Measurements from ENCODE around the gene PIGU.

The PIGU gene

DNA sequence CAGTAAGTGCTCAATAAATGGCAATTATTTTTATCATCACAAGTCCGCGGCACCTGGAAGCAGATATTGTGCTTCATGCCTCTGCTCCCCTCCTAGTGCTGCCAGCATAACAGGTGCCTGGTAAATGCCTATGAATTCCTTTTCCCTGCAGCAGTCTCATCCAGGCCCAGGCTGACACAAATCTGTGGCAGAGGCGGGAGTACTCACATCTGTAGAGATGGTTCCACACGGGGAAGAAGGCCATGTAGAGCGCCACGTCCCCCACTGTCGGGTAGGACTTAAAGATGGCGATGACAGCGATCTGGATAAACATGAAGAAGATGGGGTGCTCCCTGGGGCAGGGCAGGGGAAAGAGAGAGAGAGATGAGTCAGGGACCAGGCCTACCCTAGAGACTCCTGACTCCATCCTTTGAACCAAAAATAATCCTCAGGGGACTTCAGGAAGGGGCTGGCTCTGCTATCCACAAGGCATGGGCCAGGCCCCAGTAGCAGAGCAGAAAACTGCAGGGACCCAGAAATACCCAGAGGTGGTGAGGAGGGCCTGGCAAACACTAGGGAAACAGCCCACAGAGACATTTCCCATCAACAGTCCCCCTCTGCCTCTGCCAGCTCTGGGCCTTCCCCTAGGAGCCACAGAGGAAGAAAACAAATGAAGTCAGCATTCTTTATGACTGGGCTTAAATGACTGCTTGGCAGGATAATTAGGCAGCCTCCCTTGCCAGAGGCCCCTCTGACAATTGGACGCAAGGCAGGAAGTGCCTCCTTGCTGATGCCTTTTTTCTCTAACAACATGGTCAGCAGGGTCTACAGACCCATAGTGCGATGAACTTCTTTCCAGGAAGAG is 95.3 kb downstream of the PIGU start:
- H3K9me3 ChIP-seq (ENCODE audit: low read length), result no peaks in the 10 kb centered on the region
- H3K9ac ChIP-seq (ENCODE audit: low read length), result no peak overlapping the region
- H3K4me1 ChIP-seq (ENCODE audit: insufficient read depth, low read length), result peaks cover 11% of the 10 kb centered on the region
- H3K4me3 ChIP-seq (ENCODE audit: low read depth in 1 of 2, low read length in 2 of 2), result no peak overlapping the region
- H3K27ac ChIP-seq (ENCODE audit: low read depth, low read length), result no peak overlapping the region
- peaks cover 12% of the 10 kb centered on the region for H3K36me3 ChIP-seq (ENCODE audit: insufficient read depth, low read length)
- H3K27me3 ChIP-seq (ENCODE audit: control insufficient read depth in 1 of 2, insufficient read depth in 2 of 2, low read length in 2 of 2), result no peaks in the 10 kb centered on the region

DNA sequence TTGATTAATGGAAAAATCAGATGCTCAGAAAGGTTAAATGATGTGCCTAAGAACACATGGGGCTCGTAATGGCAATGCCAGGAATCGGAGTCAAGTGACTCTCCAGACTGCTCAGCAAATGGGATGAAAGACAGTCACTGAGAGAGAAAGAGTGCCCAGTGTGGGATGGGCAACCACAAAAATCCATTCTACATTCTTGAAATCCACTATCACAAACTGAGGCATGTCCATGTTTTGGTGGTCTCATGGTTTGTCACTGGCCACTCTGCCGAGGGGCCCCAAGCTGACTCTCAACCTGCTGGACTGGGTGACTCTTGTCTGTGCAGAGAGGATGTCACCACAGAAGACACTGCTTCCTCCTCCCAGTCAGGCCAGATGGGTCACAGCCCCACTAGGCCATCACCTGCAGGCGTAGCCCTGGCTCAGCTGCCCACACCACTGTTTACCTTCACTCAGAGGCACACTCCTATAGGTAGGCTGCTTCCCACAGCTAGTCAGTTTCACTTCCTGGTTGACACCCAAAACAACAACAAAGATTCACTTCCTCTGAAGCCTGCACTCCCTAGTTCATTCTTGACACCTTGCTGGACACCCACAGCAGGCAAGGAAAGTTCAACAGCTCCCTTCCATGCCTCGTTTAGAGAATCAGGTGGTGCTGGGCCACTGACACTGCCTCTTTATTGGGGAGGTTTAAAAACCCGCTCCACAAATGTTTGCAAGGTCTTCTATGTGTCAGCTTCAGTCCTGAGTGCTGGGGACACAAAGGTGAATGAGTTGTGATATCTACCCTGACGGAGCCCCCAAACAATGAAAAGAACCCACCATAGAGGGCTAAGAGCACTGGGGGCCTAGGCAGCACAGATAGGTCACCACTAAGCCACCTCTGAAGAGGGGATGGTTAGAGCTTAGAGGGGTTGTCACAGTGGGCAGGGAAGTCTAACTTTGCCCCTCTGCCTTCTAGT is 96.6 kb downstream of the PIGU start:
- H3K36me3 ChIP-seq (ENCODE audit: insufficient read depth, low read length), result peaks cover 12% of the 10 kb centered on the region
- no peak overlapping the region for H3K27ac ChIP-seq (ENCODE audit: low read depth, low read length)
- no peaks in the 10 kb centered on the region for H3K9me3 ChIP-seq (ENCODE audit: low read length)
- no peak overlapping the region for H3K9ac ChIP-seq (ENCODE audit: low read length)
- no peaks in the 10 kb centered on the region for H3K27me3 ChIP-seq (ENCODE audit: control insufficient read depth in 1 of 2, insufficient read depth in 2 of 2, low read length in 2 of 2)
- peaks cover 11% of the 10 kb centered on the region for H3K4me1 ChIP-seq (ENCODE audit: insufficient read depth, low read length)
- H3K4me3 ChIP-seq (ENCODE audit: low read depth in 1 of 2, low read length in 2 of 2), result no peak overlapping the region

DNA sequence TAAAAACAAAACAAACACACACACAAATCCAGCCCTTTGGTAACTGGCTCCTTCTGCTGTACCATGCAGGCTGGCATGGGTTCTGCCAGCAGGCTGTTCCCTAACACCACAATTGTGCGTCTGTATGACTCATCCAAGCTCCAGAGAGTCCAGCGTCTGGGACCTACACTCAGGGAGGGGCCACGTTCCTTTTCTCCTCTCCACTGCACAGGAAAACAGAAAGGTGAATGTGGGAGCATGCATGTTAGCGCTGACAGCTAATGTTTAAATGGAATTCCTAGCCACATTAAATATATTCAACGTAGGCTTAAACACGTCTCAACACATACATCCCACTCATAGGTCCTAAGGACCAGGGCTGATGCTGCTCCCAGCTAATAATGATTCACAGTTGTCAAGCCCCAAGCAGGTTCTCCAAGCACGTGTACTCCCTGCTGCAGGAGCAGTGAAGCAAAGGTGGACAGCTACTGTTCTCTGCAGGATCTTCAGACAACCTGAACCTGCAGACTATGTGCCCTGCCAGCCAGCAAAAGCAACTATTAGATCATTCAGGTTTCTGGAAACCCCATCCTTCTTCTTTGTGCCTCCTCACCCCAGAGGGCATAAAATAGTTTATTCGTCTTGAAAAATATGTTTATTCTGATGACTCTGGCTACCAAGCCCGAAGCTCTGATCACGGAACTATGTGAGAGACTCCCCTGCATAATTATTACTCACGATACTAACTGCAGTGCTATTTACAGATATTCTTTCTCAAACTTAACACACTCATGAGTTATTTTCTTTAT is 97.5 kb downstream of the PIGU start:
- Histone ChIP-seq H3K9me3 (ENCODE audit: low read length) (no peaks in the 10 kb centered on the region), H3K9ac (ENCODE audit: low read length) (no peak overlapping the region), H3K27me3 (ENCODE audit: control insufficient read depth in 1 of 2, insufficient read depth in 2 of 2, low read length in 2 of 2) (no peaks in the 10 kb centered on the region), H3K4me3 (ENCODE audit: low read depth in 1 of 2, low read length in 2 of 2) (no peak overlapping the region), H3K36me3 (ENCODE audit: insufficient read depth, low read length) (peaks cover 17% of the 10 kb centered on the region), H3K4me1 (ENCODE audit: insufficient read depth, low read length) (peaks cover 11% of the 10 kb centered on the region), H3K27ac (ENCODE audit: low read depth, low read length) (no peak overlapping the region)

DNA sequence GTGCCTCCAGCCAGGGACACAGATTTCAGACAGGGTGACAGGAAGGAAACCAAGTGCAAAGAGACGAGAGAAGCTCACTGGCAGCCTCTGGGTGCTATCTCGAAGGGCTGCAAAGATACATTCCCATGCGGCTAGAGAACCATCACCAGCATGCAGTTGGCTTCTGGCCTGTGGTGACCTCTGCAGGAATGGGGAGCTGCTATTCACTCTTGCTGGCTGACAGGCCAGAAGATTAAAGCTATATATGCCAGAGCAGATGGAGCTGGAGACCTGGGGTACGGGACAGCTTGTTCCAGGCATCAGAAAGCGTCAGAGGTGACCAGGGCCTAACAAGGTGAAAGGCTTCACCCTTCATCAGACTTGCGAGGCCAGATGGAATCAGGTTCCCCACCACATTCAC is 98.4 kb downstream of the PIGU start:
- no peak overlapping the region for H3K9ac ChIP-seq (ENCODE audit: low read length)
- peaks cover 11% of the 10 kb centered on the region for H3K4me1 ChIP-seq (ENCODE audit: insufficient read depth, low read length)
- no peak overlapping the region for H3K27ac ChIP-seq (ENCODE audit: low read depth, low read length)
- no peaks in the 10 kb centered on the region for H3K27me3 ChIP-seq (ENCODE audit: control insufficient read depth in 1 of 2, insufficient read depth in 2 of 2, low read length in 2 of 2)
- no peaks in the 10 kb centered on the region for H3K9me3 ChIP-seq (ENCODE audit: low read length)
- no peak overlapping the region for H3K4me3 ChIP-seq (ENCODE audit: low read depth in 1 of 2, low read length in 2 of 2)
- H3K36me3 ChIP-seq (ENCODE audit: insufficient read depth, low read length), result peaks cover 18% of the 10 kb centered on the region

DNA sequence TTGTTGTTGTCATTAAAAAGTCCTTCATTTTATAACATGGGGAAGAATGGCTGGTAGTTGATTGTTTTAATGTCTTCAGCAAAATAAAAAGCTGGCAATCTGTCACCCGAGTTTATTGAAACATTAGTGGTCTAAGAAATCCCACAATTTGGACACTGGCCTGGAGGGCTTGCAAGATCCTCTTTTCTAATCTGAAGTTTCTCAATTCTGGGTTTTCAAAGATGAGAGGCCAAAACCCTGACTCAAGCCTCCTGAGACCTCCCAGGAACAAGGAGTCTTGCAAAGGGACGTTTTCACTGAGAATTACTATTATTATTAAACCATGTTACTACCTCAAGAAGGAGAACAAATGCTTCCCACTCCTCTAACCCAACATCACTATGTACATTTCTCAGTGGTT is 98.9 kb downstream of the PIGU start:
- Histone ChIP-seq H3K4me1 (ENCODE audit: insufficient read depth, low read length) (peaks cover 11% of the 10 kb centered on the region), H3K4me3 (ENCODE audit: low read depth in 1 of 2, low read length in 2 of 2) (no peak overlapping the region), H3K9ac (ENCODE audit: low read length) (no peak overlapping the region), H3K27ac (ENCODE audit: low read depth, low read length) (no peak overlapping the region), H3K27me3 (ENCODE audit: control insufficient read depth in 1 of 2, insufficient read depth in 2 of 2, low read length in 2 of 2) (no peaks in the 10 kb centered on the region), H3K36me3 (ENCODE audit: insufficient read depth, low read length) (peaks cover 22% of the 10 kb centered on the region), H3K9me3 (ENCODE audit: low read length) (no peaks in the 10 kb centered on the region)

DNA sequence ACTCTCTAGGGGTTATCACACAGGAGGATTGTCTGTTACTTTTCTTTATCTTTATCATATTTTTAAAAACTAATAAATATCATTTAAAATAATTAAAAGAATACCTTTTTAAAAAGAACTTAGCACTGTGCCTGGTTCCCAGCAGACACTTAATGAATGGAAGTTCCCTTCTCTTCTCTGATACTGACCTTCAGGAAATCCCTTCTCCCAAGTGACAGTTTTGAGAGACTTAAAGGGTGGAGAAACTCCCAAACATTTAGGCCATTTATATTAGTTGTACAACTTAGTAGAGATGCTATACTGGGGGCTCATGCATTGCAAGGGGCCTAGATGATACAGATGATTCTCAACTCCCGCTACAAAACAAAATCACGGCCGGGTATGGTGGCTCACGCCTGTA is 99.8 kb downstream of the PIGU start:
- Histone ChIP-seq H3K4me1 (ENCODE audit: insufficient read depth, low read length) (peaks cover 11% of the 10 kb centered on the region), H3K36me3 (ENCODE audit: insufficient read depth, low read length) (peaks cover 22% of the 10 kb centered on the region), H3K27ac (ENCODE audit: low read depth, low read length) (no peak overlapping the region), H3K9me3 (ENCODE audit: low read length) (no peaks in the 10 kb centered on the region), H3K4me3 (ENCODE audit: low read depth in 1 of 2, low read length in 2 of 2) (no peak overlapping the region), H3K9ac (ENCODE audit: low read length) (no peak overlapping the region), H3K27me3 (ENCODE audit: control insufficient read depth in 1 of 2, insufficient read depth in 2 of 2, low read length in 2 of 2) (no peaks in the 10 kb centered on the region)

DNA sequence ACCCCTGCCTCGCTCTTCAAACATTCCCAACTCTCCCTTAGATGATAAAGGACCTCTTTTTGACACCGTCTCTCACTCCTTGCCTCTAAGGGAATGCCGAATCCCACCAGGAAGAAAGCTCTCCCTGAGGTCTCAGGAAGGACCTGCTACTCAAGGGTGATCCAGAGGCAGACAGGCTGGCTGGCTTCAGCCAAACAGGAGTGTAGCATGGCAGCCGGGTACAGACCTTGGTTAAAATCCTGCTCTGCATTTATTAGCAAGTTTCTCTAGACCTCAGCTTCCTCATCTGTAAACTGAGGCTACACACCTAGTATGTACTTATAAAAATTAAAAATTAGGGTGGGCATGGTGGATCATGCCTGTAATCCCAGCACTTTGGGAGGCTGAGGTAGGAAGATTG is 101.1 kb downstream of the PIGU start:
- H3K27me3 ChIP-seq (ENCODE audit: control insufficient read depth in 1 of 2, insufficient read depth in 2 of 2, low read length in 2 of 2), result no peaks in the 10 kb centered on the region
- no peak overlapping the region for H3K9ac ChIP-seq (ENCODE audit: low read length)
- no peaks in the 10 kb centered on the region for H3K4me1 ChIP-seq (ENCODE audit: insufficient read depth, low read length)
- H3K9me3 ChIP-seq (ENCODE audit: low read length), result no peaks in the 10 kb centered on the region
- H3K36me3 ChIP-seq (ENCODE audit: insufficient read depth, low read length), result peaks cover 20% of the 10 kb centered on the region
- no peak overlapping the region for H3K27ac ChIP-seq (ENCODE audit: low read depth, low read length)
- H3K4me3 ChIP-seq (ENCODE audit: low read depth in 1 of 2, low read length in 2 of 2), result no peak overlapping the region

DNA sequence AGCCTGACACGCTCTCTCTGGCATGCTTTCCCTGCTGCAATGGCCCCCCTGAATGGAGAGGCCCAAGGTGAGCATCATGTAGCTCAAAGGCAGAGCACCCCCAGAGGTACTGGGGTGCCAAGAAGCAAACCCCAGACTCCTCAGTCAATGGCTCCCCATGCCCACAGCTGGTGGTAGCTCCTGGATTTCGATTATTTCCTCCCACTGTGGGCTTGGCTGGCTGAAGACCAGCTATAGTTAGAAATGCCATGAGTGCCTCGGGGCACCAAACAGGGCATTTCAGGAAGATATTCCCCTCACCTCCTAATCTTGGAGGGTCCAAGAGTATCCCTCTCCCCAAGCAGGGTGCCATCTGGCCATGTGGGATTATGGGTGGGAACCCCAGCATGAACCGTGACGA is 101.6 kb downstream of the PIGU start:
- Histone ChIP-seq H3K4me3 (ENCODE audit: low read depth in 1 of 2, low read length in 2 of 2) (no peak overlapping the region), H3K36me3 (ENCODE audit: insufficient read depth, low read length) (peaks cover 17% of the 10 kb centered on the region), H3K27ac (ENCODE audit: low read depth, low read length) (no peak overlapping the region), H3K9me3 (ENCODE audit: low read length) (no peaks in the 10 kb centered on the region), H3K27me3 (ENCODE audit: control insufficient read depth in 1 of 2, insufficient read depth in 2 of 2, low read length in 2 of 2) (no peaks in the 10 kb centered on the region), H3K9ac (ENCODE audit: low read length) (no peak overlapping the region), H3K4me1 (ENCODE audit: insufficient read depth, low read length) (no peaks in the 10 kb centered on the region)

DNA sequence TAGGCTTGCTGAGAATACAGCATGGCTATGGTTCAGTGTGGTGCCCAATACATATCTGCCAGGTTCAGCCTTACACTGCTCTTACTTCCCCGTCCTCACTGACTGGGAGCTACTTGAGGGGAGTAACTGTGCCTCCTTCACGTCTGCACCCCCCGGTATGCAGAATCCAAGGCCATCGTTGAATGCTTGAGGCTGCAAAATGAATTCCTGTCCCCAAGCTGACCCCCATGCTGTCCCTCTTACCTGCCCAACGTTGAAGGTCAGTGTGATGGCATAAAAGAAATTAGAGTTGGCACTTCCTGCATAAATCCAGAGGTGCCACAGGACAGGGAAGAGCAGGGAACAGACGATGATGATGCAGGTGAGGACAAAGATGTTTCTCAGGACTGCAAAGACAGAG is 102.0 kb downstream of the PIGU start:
- no peak overlapping the region for H3K9ac ChIP-seq (ENCODE audit: low read length)
- H3K4me1 ChIP-seq (ENCODE audit: insufficient read depth, low read length), result no peaks in the 10 kb centered on the region
- H3K36me3 ChIP-seq (ENCODE audit: insufficient read depth, low read length), result peaks cover 16% of the 10 kb centered on the region
- H3K9me3 ChIP-seq (ENCODE audit: low read length), result no peaks in the 10 kb centered on the region
- no peak overlapping the region for H3K4me3 ChIP-seq (ENCODE audit: low read depth in 1 of 2, low read length in 2 of 2)
- H3K27me3 ChIP-seq (ENCODE audit: control insufficient read depth in 1 of 2, insufficient read depth in 2 of 2, low read length in 2 of 2), result no peaks in the 10 kb centered on the region
- H3K27ac ChIP-seq (ENCODE audit: low read depth, low read length), result no peak overlapping the region

DNA sequence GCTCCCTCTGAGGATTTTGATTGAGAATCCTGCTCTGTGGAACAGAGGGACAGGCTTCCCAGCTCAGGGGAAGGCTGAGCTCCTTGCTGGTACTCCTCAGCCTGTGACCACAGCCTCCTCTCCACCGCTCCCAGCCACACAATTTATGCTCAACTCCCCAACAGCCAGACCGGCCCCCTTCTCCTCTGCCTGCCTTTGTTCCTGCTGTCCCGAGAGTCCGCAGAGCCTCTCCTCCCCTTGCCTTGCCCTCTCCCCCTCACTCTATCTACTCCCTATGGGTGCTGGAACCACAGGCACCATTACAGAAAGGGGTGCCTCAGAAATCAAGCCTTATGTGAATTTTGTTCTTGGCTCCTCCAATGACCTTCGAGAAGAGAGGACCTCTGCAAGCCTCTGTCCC is 102.5 kb downstream of the PIGU start:
- no peak overlapping the region for H3K4me3 ChIP-seq (ENCODE audit: low read depth in 1 of 2, low read length in 2 of 2)
- H3K9ac ChIP-seq (ENCODE audit: low read length), result no peak overlapping the region
- no peaks in the 10 kb centered on the region for H3K27me3 ChIP-seq (ENCODE audit: control insufficient read depth in 1 of 2, insufficient read depth in 2 of 2, low read length in 2 of 2)
- H3K36me3 ChIP-seq (ENCODE audit: insufficient read depth, low read length), result peaks cover 16% of the 10 kb centered on the region
- H3K27ac ChIP-seq (ENCODE audit: low read depth, low read length), result no peak overlapping the region
- no peaks in the 10 kb centered on the region for H3K4me1 ChIP-seq (ENCODE audit: insufficient read depth, low read length)
- no peaks in the 10 kb centered on the region for H3K9me3 ChIP-seq (ENCODE audit: low read length)

Data from muscle layer of colon (tissue), 2 donors.